GM12878 (cell line): ENCODE data around the gene DYSF. TPM values are rescaled to one million over a fixed set of nuclear protein-coding genes. Genes with fewer than 3 reads are reported as not detected.

ENCODE experiments used
- ATAC-seq: fragments of 200-7000 bp; cut with Tn5 transposase; 3 replicates; pipeline ENCODE4 v1.9.1; 2020; ENCODE audit warnings: mild to moderate bottlenecking, moderate library complexity
- BruUV-seq: library from RNA; stranded (reverse); fragments of 400-500 nt; replicated peaks from 2 replicates; lab custom pipeline; 2021; lab: Mats Ljungman, UMichigan
- CTCF ChIA-PET: fragments of 300-600 bp; sonication (Branson Sonifier 250); formaldehyde crosslinking; extraction: SDS; loops from one replicate; lab custom pipeline; 2021; ENCODE audit warnings: inconsistent platforms; lab: Yijun Ruan, JAX
- POLR2A ChIA-PET: fragments of 350-600 bp; formaldehyde crosslinking; extraction: SDS; loops from one replicate; lab custom pipeline; 2021; ENCODE audit warnings: inconsistent platforms; lab: Charles Lee
- RAD21 ChIA-PET: fragments of 300-600 bp; sonication (Branson Sonifier 250); formaldehyde crosslinking; loops from one replicate; lab custom pipeline; 2023; ENCODE audit warnings: antibody characterized with exemption; ENCODE audit not compliant: unreplicated experiment; lab: Charles Lee
- SMC1A ChIA-PET: fragments of 300-600 bp; sonication (Branson Sonifier 250); formaldehyde crosslinking; loops from one replicate; lab custom pipeline; 2023; ENCODE audit not compliant: unreplicated experiment, uncharacterized antibody; lab: Charles Lee
- DNase-seq: peaks from one replicate; pipeline ENCODE4 v3.0.0-alpha.2; 2011; ENCODE audit warnings: low read depth, low spot score
- FAIRE-seq: peaks from 3 replicates; lab custom pipeline; 2011; peaks lifted over from hg19 to GRCh38; lab: Jason Lieb, UNC
- H2AFZ ChIP-seq: 2 replicates; pipeline ENCODE4 v1.6.0; 2011; ENCODE audit warnings: low read depth, low read length, control low read depth; ENCODE audit not compliant: control insufficient read depth
- H3K27ac ChIP-seq: 2 replicates; pipeline ENCODE4 v1.5.1; 2011; ENCODE audit warnings: control low read depth; ENCODE audit not compliant: control insufficient read depth, insufficient read depth
- H3K27me3 ChIP-seq, 2 experiments: replicated peaks in 1 of 2; 2 replicates each; pipeline versions ENCODE4 v1.6.0 to v1.6.1; 2011; ENCODE audit warnings: low read length in 1 of 2; ENCODE audit not compliant: control insufficient read depth in 2 of 2, insufficient read depth in 2 of 2
- H3K36me3 ChIP-seq, 2 experiments: 2 replicates each; pipeline ENCODE4 v1.5.1; 2011; ENCODE audit warnings: low read length in 1 of 2; ENCODE audit not compliant: control insufficient read depth in 2 of 2, insufficient read depth in 2 of 2
- H3K4me1 ChIP-seq: 2 replicates; pipeline ENCODE4 v1.6.1; 2011; ENCODE audit warnings: mild to moderate bottlenecking, low read length, moderate library complexity, mixed read lengths; ENCODE audit not compliant: control insufficient read depth, insufficient read depth
- H3K4me2 ChIP-seq: 2 replicates; pipeline ENCODE4 v1.6.0; 2011; ENCODE audit warnings: control low read depth; ENCODE audit not compliant: control insufficient read depth, insufficient read depth
- H3K4me3 ChIP-seq: fragments of 200-600 bp; sonication (generic); 2 replicates; pipeline ENCODE4 v1.5.1; 2016
- H3K79me2 ChIP-seq: 2 replicates; pipeline ENCODE4 v1.6.0; 2011; ENCODE audit warnings: low read length; ENCODE audit not compliant: control insufficient read depth, insufficient read depth
- H3K9ac ChIP-seq: 2 replicates; pipeline ENCODE4 v1.8.0; 2011; ENCODE audit warnings: low read length, control low read depth, mixed read lengths; ENCODE audit not compliant: control insufficient read depth, insufficient read depth
- H3K9me3 ChIP-seq: replicated peaks from 3 replicates; pipeline ENCODE4 v1.5.1; 2011; ENCODE audit warnings: mild to moderate bottlenecking, low read length; ENCODE audit not compliant: control insufficient read depth, insufficient read depth
- H4K20me1 ChIP-seq: 2 replicates; pipeline ENCODE4 v1.6.0; 2011; ENCODE audit not compliant: control insufficient read depth, insufficient read depth
- CTCF ChIP-seq, 3 experiments: IDR thresholded peaks in 2 of 3; conservative IDR thresholded peaks in 1 of 3; 2 replicates each; pipeline ENCODE4 v1.5.1; 2011; ENCODE audit warnings: low read depth in 3 of 3, low read length in 3 of 3, mild to moderate bottlenecking in 3 of 3, control low read depth in 2 of 3, moderate library complexity in 2 of 3, inconsistent platforms in 1 of 3, mixed read lengths in 1 of 3; ENCODE audit not compliant: control insufficient read depth in 2 of 3, insufficient read depth in 1 of 3; ENCODE audit errors: extremely low read depth in 1 of 3
- GABPA ChIP-seq: IDR thresholded peaks from 2 replicates; pipeline ENCODE4 v1.6.1; 2014; ENCODE audit warnings: antibody characterized with exemption, low read depth, mild to moderate bottlenecking, inconsistent platforms
- LARP7 ChIP-seq: fragments of 450-650 bp; IDR thresholded peaks from 2 replicates; pipeline ENCODE4 v1.6.1; 2017; ENCODE audit warnings: mild to moderate bottlenecking
- RAD21 ChIP-seq: IDR thresholded peaks from 2 replicates; pipeline ENCODE4 v1.6.1; 2011; ENCODE audit warnings: mild to moderate bottlenecking, low read depth, low read length, moderate library complexity; ENCODE audit not compliant: insufficient read depth
- RBBP5 ChIP-seq: fragments of 200-600 bp; sonication (generic); conservative IDR thresholded peaks from 2 replicates; pipeline ENCODE4 v1.6.1; 2016
- RUNX3 ChIP-seq: IDR thresholded peaks from 2 replicates; pipeline ENCODE4 v1.6.1; 2012; ENCODE audit warnings: low read length, inconsistent platforms
- ZNF207 ChIP-seq: fragments of 450-650 bp; IDR thresholded peaks from 2 replicates; pipeline ENCODE4 v1.6.1; 2014; ENCODE audit warnings: antibody characterized with exemption, mild to moderate bottlenecking, borderline replicate concordance
- WGBS: methylation state at CpG from one replicate; pipeline ENCODE4 v1.1.6; 2016; ENCODE audit warnings: low lambda C conversion rate; ENCODE audit not compliant: insufficient replicate concordance, insufficient coverage; ENCODE audit errors: missing lambda C conversion rate; 5-methylcytosine and 5-hydroxymethylcytosine counted together
- in situ Hi-C: fragments of 300-500 bp; cut with MboI; formaldehyde crosslinking; loops from 9 replicates; pipeline ENCODE4 v1.14.3; 2018; ENCODE audit warnings: mixed read lengths
- intact Hi-C: fragments of 100-400 bp; cut with micrococcal nuclease; formaldehyde crosslinking; loops from one replicate; pipeline ENCODE4 v1.14.2; 2022; ENCODE audit not compliant: unreplicated experiment
- polyA plus RNA-seq, 11 experiments: library from polyadenylated mRNA; depleted of rRNA in 4 of 11; unstranded in 6 of 11; stranded (reverse) in 5 of 11; fragments of >200 nt; fragmentation: Nextera tagmentation in 4 of 11; fragmentation: Illumina TruSeq in 1 of 11; extraction: Ambion mirVana in 4 of 11; extraction: Trizol in 1 of 11; gene quantifications; 1 replicate in 1 of 11; 2 replicates in 10 of 11; pipeline versions ENCODE4 v1.2.1 to v1.2.3, GENCODE V29; 2011 to 2016; ENCODE audit warnings: inconsistent platforms in 2 of 11, missing spikeins in 2 of 11, low read depth in 1 of 11
- total RNA-seq, 4 experiments: library from RNA; depleted of rRNA in 3 of 4; stranded (reverse); fragments of >200 nt in 3 of 4; fragmentation: Illumina TruSeq in 1 of 4; extraction: Trizol in 1 of 4; gene quantifications; 2 replicates each; pipeline versions ENCODE4 v1.2.1 to v1.2.3, GENCODE V29; 2013 to 2021
- TF ChIP-seq, protein P1 (sequence below): IDR thresholded peaks from 2 replicates; pipeline ENCODE4 v1.6.1; 2012; ENCODE audit warnings: low read length, inconsistent platforms

The DYSF gene
- total and polyA plus RNA-seq, 10 of the 15 experiments (the other 5 are each of a cell fraction or from before 2014, with no cell fraction given), result under 0.01 to 0.15 (median 0.03) TPM; not detected in 7

GRCh38 chr2:71609958-71610357 lies 156.6 kb downstream of the DYSF start:
- Histone ChIP-seq H3K4me2 (no peak overlapping the region), H3K36me3 (no peaks in the 10 kb centered on the region), H3K9ac (no peak overlapping the region), H3K27ac (no peak overlapping the region), H3K79me2 (no peaks in the 10 kb centered on the region), H3K4me3 (no peak overlapping the region), H3K4me1 (no peaks in the 10 kb centered on the region), H3K27me3 (peaks cover 0 to 2% of the 10 kb centered on the region in 2 experiments; a peak in 1 of 4 replicates), H3K9me3 (no peaks in the 10 kb centered on the region), H4K20me1 (no peaks in the 10 kb centered on the region; the same call in none of the 2 replicates), H2AFZ (no peak overlapping the region)
- CTCF ChIA-PET, result interaction anchor here (0.8 to 1.4 kb wide), 4 partner anchors 186 to 540 kb away, joined by 3 to 5 read pairs (median 4); no protein-coding TSS in a partner anchor
- FAIRE-seq, result peak; percentile 61
- intact Hi-C loops, result no loop called here
- POLR2A ChIA-PET, result no interaction called here
- in situ Hi-C loops, result no loop called here
- BruUV-seq, result no TSS peak
- DNase-seq, result no peak
- ATAC-seq, result peak; percentile 61; the same call in 2 of the 3 replicates
- TF ChIP-seq RAD21 (0 out of 2 replicates have a peak, but pooled peaks have one; percentile 11), GABPA (no peak), CTCF (IDR thresholded peaks at IDR 0.05 in 2 of 3, conservative IDR thresholded peaks at IDR 0.05 in 1 of 3; ENCODE audit: control insufficient read depth in 2 of 3, extremely low read depth in 1 of 3, insufficient read depth in 1 of 3, low read depth in 3 of 3, low read length in 3 of 3) (peak in 1 of 3 experiments; percentile 22; a peak in 2 of 6 replicates)
- SMC1A ChIA-PET, result no interaction called here
- 0% methylated on average over 1 of the region's 1 CpG for WGBS
- RAD21 ChIA-PET, result no interaction called here

DNA sequence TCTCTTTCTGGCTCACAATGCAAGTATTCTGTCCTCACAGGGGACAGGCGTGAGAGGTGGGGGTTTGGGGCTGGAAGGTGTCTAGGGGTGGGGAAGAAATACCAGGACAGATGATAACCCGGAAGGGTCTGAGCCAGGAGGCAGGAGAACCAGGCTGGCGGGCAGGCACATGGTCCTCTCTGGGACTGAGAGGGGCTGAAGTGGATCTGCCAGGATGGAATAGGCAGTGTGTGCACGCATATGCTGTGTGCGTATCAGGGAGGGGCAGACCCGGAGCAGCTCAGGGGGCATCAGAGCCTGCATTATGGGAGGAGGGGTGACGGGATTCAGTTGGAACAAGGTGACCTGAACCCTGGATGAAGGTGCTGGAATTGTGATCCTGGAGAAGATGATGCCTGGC lies 157.3 kb downstream of the DYSF start:
- DNase-seq (no peak), FAIRE-seq (no peak), ATAC-seq (no peak)
- TF ChIP-seq ZNF207 (no peak), RBBP5 (no peak), LARP7 (no peak), RUNX3 (no peak)
- TF ChIP-seq, protein P1, sequence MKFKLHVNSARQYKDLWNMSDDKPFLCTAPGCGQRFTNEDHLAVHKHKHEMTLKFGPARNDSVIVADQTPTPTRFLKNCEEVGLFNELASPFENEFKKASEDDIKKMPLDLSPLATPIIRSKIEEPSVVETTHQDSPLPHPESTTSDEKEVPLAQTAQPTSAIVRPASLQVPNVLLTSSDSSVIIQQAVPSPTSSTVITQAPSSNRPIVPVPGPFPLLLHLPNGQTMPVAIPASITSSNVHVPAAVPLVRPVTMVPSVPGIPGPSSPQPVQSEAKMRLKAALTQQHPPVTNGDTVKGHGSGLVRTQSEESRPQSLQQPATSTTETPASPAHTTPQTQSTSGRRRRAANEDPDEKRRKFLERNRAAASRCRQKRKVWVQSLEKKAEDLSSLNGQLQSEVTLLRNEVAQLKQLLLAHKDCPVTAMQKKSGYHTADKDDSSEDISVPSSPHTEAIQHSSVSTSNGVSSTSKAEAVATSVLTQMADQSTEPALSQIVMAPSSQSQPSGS, result no peak
- Histone ChIP-seq H3K36me3 (no peaks in the 10 kb centered on the region), H3K27me3 (peaks cover 0 to 2% of the 10 kb centered on the region in 2 experiments; a peak in 1 of 4 replicates), H3K79me2 (no peaks in the 10 kb centered on the region), H3K4me3 (no peak overlapping the region), H4K20me1 (no peaks in the 10 kb centered on the region; the same call in none of the 2 replicates), H3K27ac (no peak overlapping the region), H3K4me2 (no peak overlapping the region), H3K9me3 (no peaks in the 10 kb centered on the region), H3K4me1 (no peaks in the 10 kb centered on the region), H2AFZ (no peak overlapping the region), H3K9ac (no peak overlapping the region)
- ChIA-PET SMC1A (no interaction called here), CTCF (interaction anchor here (0.8 to 1.4 kb wide), 4 partner anchors 185 to 540 kb away, joined by 3 to 5 read pairs (median 4); no protein-coding TSS in a partner anchor), POLR2A (no interaction called here), RAD21 (no interaction called here)
- in situ Hi-C loops, result no loop called here
- intact Hi-C loops, result no loop called here
- WGBS, result 36% methylated on average over 7 of the region's 7 CpGs
- no TSS peak for BruUV-seq
